ENCODE measurements around the gene CHCHD5. TPM values are rescaled to one million over a fixed set of nuclear protein-coding genes. Genes with fewer than 3 reads are reported as not detected.

Gene CHCHD5
- total and polyA plus RNA-seq, 10 of the 15 experiments (the other 5 are each of a cell fraction or from before 2014, with no cell fraction given), result 16.4 to 118 (median 45.2) TPM

DNA sequence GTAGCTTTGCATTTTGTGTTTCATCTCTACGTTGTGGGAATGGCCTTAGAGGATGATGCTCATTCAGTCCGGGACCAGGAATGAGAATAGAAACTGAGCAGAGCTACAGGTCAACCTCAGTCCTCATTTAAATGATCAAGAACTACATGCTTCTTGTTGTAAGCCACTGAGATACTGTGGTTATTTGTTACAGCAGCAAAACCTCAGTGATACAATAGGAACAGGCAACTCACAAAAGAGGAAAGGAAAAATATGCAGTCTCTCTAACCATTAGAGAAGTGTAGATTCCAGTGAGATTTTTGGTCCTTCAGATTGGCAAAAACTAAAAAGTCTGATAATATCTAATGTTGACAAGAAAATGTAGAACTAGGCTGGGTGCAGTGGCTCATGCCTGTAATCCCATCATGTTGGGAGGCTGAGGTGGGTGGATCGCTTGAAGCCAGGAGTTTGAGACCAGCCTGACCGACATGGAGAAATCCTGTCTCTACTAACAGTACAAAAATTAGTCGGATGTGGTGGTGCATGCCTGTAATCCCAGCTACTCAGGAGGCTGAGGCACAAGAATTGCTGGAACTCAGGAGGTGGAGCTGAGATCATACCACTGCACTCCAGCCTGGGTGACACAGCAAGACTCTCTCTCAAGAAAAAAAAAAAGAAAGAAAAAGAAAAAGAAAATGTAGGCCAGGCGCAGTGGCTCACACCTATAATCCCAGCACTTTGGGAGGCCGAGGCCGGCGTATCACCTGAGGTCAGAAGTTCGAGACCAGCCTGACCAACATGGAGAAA, 13.3 kb downstream of the CHCHD5 start:
- DNase-seq (ENCODE audit: low read depth, low spot score), result no peak
- H3K4me3 ChIP-seq, result no peak overlapping the region
- no peak for TF ChIP-seq NFYB (IDR thresholded peaks at IDR 0.05; ENCODE audit: insufficient read depth, low read depth, low read length)
- TF ChIP-seq, protein P1, sequence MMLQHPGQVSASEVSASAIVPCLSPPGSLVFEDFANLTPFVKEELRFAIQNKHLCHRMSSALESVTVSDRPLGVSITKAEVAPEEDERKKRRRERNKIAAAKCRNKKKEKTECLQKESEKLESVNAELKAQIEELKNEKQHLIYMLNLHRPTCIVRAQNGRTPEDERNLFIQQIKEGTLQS (IDR thresholded peaks at IDR 0.05; ENCODE audit: borderline replicate concordance, extremely low read depth, low read depth, low read length), result no peak
- no peak for TF ChIP-seq RELA (IDR thresholded peaks at IDR 0.05; ENCODE audit: borderline replicate concordance, partially characterized antibody)
- TF ChIP-seq ESRRA (IDR thresholded peaks at IDR 0.05; ENCODE audit: low read length), result no peak
- TF ChIP-seq SMAD1 (IDR thresholded peaks at IDR 0.05; ENCODE audit: low read depth, partially characterized antibody), result no peak
- H2AFZ ChIP-seq (ENCODE audit: control insufficient read depth, low read depth, low read length), result no peak overlapping the region
- H3K27me3 ChIP-seq (replicated peaks in 1 of 2; ENCODE audit: control insufficient read depth in 2 of 2, insufficient read depth in 2 of 2, low read length in 1 of 2), result no peaks in the 10 kb centered on the region
- ChIA-PET SMC1A (ENCODE audit: uncharacterized antibody, unreplicated experiment) (interaction anchor here (0.6 to 7.9 kb wide), 5 partner anchors 10 to 141 kb away, joined by 3 to 85 read pairs (median 4); no protein-coding TSS in a partner anchor), RAD21 (ENCODE audit: unreplicated experiment) (interaction anchor here (2.0 to 8.3 kb wide), 2 partner anchors 130 to 344 kb away, joined by 9 to 132 read pairs; no protein-coding TSS in a partner anchor), CTCF (interaction anchor here (0.8 to 15.3 kb wide), 9 partner anchors 9 to 363 kb away, joined by 3 to 286 read pairs (median 6); partner anchors contain the start of gene CHCHD5), POLR2A (interaction anchor here (0.6 kb wide), 3 partner anchors 46 to 81 kb away, joined by 3 to 5 read pairs (median 3); no protein-coding TSS in a partner anchor)
- no peak for ATAC-seq
- WGBS (ENCODE audit: insufficient coverage, insufficient replicate concordance, low lambda C conversion rate, missing lambda C conversion rate), result 85% methylated on average over 10 of the region's 10 CpGs
- intact Hi-C loops (cut with micrococcal nuclease; ENCODE audit: unreplicated experiment), result no loop called here
- H3K36me3 ChIP-seq (ENCODE audit: control insufficient read depth in 2 of 2, insufficient read depth in 2 of 2, low read length in 1 of 2), result no peaks in the 10 kb centered on the region
- in situ Hi-C loops (cut with MboI), result no loop called here
- H3K9me3 ChIP-seq (replicated peaks; ENCODE audit: control insufficient read depth, insufficient read depth, low read length), result no peaks in the 10 kb centered on the region
- no peak overlapping the region for H3K27ac ChIP-seq (ENCODE audit: control insufficient read depth, insufficient read depth)
- no peak for FAIRE-seq
- H4K20me1 ChIP-seq (ENCODE audit: control insufficient read depth, insufficient read depth), result no peaks in the 10 kb centered on the region
- no peak overlapping the region for H3K9ac ChIP-seq (ENCODE audit: control insufficient read depth, insufficient read depth, low read length)
- H3K79me2 ChIP-seq (ENCODE audit: control insufficient read depth, insufficient read depth, low read length), result no peaks in the 10 kb centered on the region
- H3K4me1 ChIP-seq (ENCODE audit: control insufficient read depth, insufficient read depth, low read length), result no peaks in the 10 kb centered on the region; the same call in 1 of the 2 replicates
- BruUV-seq (replicated peaks), result no TSS peak
- H3K4me2 ChIP-seq (ENCODE audit: control insufficient read depth, insufficient read depth), result no peak overlapping the region
